HAP-1 (cell line): ENCODE measurements around the gene DPH3.

Source experiments
- DNase-seq, 2 experiments: peaks; one replicate each; pipeline ENCODE4 v3.0.0-alpha.2; 2016 to 2020; ENCODE audit warnings: low spot score in 2 of 2
- H3K27me3 ChIP-seq: fragments of 250-450 bp; sonication (Bioruptor Pico); 2 replicates; pipeline ENCODE4 v1.5.1; 2020; ENCODE audit warnings: low read depth, mild to moderate bottlenecking, moderate library complexity
- H3K36me3 ChIP-seq: fragments of 250-450 bp; sonication (Bioruptor Pico); replicated peaks from 2 replicates; pipeline ENCODE4 v1.5.1; 2020; ENCODE audit warnings: mild to moderate bottlenecking
- H3K4me1 ChIP-seq: fragments of 250-450 bp; sonication (Bioruptor Pico); 2 replicates; pipeline ENCODE4 v1.5.1; 2020; ENCODE audit warnings: mild to moderate bottlenecking
- H3K4me3 ChIP-seq: fragments of 250-450 bp; sonication (Bioruptor Pico); 2 replicates; pipeline ENCODE4 v1.5.1; 2020; ENCODE audit warnings: mild to moderate bottlenecking, moderate library complexity
- H3K9me3 ChIP-seq: fragments of 250-450 bp; sonication (Bioruptor Pico); 2 replicates; pipeline ENCODE4 v1.5.1; 2020; ENCODE audit warnings: mild to moderate bottlenecking, moderate library complexity
- in situ Hi-C: fragments of 300-500 bp; cut with MboI; formaldehyde crosslinking; loops from 3 replicates; pipeline ENCODE4 v1.14.3; 2020; ENCODE audit warnings: low sequenced_read_pairs, inconsistent platforms, mixed read lengths

The DPH3 gene

GRCh38 chr3:16258177-16258576 is 6.6 kb downstream of the DPH3 start:
- in situ Hi-C loops, result no loop called here
- H3K4me3 ChIP-seq, result no peak overlapping the region
- no peaks in the 10 kb centered on the region for H3K9me3 ChIP-seq
- DNase-seq, result no peak
- H3K4me1 ChIP-seq, result no peaks in the 10 kb centered on the region
- H3K27me3 ChIP-seq, result no peaks in the 10 kb centered on the region
- H3K36me3 ChIP-seq, result peaks cover 14% of the 10 kb centered on the region

GRCh38 chr3:16257309-16257708 is 7.4 kb downstream of the DPH3 start:
- no peaks in the 10 kb centered on the region for H3K4me1 ChIP-seq
- H3K36me3 ChIP-seq, result peaks cover 14% of the 10 kb centered on the region
- H3K4me3 ChIP-seq, result no peak overlapping the region
- DNase-seq, result no peak
- no peaks in the 10 kb centered on the region for H3K27me3 ChIP-seq
- in situ Hi-C loops, result no loop called here
- no peaks in the 10 kb centered on the region for H3K9me3 ChIP-seq

- no peaks in the 10 kb centered on the region for H3K27me3 ChIP-seq
- in situ Hi-C loops, result no loop called here
- no peak overlapping the region for H3K4me3 ChIP-seq
- H3K9me3 ChIP-seq, result no peaks in the 10 kb centered on the region
- DNase-seq, result no peak
- H3K4me1 ChIP-seq, result no peaks in the 10 kb centered on the region
- peaks cover 12% of the 10 kb centered on the region for H3K36me3 ChIP-seq
Observed at GRCh38 chr3:16255726-16256125, 9.0 kb downstream of the DPH3 start.

DNA sequence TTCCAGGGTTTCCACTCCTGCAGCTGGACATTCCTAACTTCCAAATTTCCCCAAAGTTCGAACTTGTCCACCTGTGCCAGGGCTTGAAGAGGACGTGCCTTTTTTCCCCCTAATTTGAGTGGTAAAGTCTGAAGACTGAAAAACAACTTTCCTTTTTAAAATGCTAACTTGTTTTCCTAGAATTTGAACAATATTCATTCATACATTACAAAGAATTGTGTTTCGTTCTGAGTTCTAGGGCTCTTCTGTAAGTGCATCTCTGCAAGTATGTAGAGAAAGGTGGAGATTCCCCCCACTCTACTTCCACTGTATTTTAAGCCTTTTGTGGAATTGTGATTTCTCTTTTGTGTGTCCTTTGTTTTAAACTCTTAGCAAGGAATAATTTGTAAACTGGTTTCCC is 9.4 kb downstream of the DPH3 start:
- Histone ChIP-seq H3K27me3 (no peaks in the 10 kb centered on the region), H3K9me3 (no peaks in the 10 kb centered on the region), H3K36me3 (peaks cover 8% of the 10 kb centered on the region), H3K4me3 (no peak overlapping the region), H3K4me1 (no peaks in the 10 kb centered on the region)
- no peak for DNase-seq
- in situ Hi-C loops, result no loop called here

- Histone ChIP-seq H3K9me3 (no peaks in the 10 kb centered on the region), H3K4me1 (no peaks in the 10 kb centered on the region), H3K27me3 (no peaks in the 10 kb centered on the region), H3K36me3 (peaks cover 4% of the 10 kb centered on the region), H3K4me3 (no peak overlapping the region)
- DNase-seq, result no peak
- in situ Hi-C loops, result no loop called here
Observed at GRCh38 chr3:16254916-16255315, 9.8 kb downstream of the DPH3 start.

DNA sequence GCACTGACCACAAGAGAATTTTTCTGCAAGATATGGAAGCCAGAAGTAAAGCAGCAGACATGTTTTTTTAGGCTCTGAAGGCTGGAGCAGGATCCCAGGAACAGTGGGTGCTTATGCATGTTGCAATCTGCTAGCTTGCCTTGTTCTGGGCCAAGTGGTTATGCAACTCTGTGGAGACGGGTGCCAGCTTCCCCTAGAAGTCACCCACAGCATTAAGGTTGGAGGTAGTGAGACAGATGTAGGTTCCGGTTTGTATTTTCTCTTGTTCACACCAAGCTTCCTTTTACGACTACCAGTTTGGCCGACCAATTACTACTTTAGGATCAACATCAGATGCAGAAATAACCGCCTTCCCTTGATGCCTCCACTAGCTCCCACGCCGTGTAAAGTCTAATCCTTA is 11.1 kb downstream of the DPH3 start:
- H3K4me3 ChIP-seq, result no peak overlapping the region

DNA sequence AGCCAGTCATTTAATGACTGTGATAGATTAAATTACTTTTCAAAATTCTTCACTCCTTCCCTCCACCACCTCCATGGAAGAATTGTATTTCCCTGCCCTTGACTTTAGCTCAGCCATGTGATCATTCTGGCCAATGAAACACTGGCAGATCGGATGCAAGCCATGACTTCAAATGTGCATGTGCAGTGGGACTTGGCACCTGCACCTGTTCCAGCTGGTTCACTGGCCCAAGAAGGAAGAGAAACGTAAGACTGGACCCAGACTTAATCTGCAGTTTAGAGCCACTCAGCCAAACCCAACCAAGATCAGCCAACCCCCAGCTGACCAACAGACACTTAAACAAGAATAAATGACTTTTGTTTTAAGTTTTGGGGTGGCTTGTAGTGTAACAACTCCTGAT is 11.8 kb downstream of the DPH3 start:
- H3K36me3 ChIP-seq, result no peaks in the 10 kb centered on the region
- in situ Hi-C loops, result no loop called here
- 0 out of 2 replicates have a peak, but pooled peaks cover 2% of the 10 kb centered on the region for H3K27me3 ChIP-seq
- H3K9me3 ChIP-seq, result no peaks in the 10 kb centered on the region
- no peak overlapping the region for H3K4me3 ChIP-seq
- H3K4me1 ChIP-seq, result no peaks in the 10 kb centered on the region
- DNase-seq, result no peak

More for the DNA sequence above, 11.1 kb downstream of the DPH3 start:
- in situ Hi-C loops, result no loop called here
- H3K27me3 ChIP-seq, result 0 out of 2 replicates have a peak, but pooled peaks cover 2% of the 10 kb centered on the region
- no peak for DNase-seq
- H3K36me3 ChIP-seq, result no peaks in the 10 kb centered on the region
- H3K4me1 ChIP-seq, result no peaks in the 10 kb centered on the region
- no peaks in the 10 kb centered on the region for H3K9me3 ChIP-seq

- Histone ChIP-seq H3K4me3 (no peak overlapping the region), H3K9me3 (no peaks in the 10 kb centered on the region), H3K4me1 (no peaks in the 10 kb centered on the region), H3K36me3 (no peaks in the 10 kb centered on the region), H3K27me3 (0 out of 2 replicates have a peak, but pooled peaks cover 2% of the 10 kb centered on the region)
- in situ Hi-C loops, result no loop called here
- DNase-seq, result no peak
Observed at GRCh38 chr3:16252243-16252978, 12.3 kb downstream of the DPH3 start.

DNA sequence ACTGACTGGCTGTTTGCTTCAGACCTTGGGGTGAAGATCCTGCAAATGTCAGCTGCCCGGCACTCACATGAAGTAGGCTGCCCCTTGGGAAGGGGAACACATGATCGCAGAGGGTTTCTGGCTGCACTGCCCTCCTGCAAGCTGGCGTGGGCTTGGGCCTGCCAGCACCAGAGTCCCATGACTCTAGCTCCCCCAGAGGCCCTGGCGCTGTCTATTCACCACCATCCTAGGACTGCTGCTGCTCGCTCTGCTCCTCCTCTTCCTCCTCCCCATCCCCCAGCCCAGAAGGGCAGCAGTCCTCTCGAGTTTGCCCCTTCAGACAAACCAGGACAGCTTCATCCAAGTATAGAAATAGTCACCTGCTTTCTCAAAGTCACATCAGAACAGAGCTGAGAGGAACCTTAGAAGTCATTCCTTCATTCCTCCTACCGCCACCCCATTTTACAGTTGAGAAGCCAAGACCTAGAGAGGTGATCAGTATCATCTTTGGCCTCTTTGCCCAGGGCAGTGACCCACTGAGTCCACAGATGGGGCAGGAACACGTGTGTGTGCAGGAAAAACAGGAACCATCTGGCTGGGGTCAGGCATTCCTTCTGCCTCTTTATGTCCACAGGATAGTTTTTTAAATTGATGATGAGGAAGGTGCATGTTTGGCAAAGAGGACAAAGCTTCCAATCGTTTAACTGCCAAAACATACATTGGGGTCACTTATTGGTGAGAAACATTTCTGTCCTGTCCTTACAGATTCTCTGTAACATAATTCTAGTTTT is 13.2 kb downstream of the DPH3 start:
- in situ Hi-C loops, result no loop called here
- Histone ChIP-seq H3K9me3 (no peaks in the 10 kb centered on the region), H3K4me3 (no peak overlapping the region), H3K36me3 (no peaks in the 10 kb centered on the region), H3K27me3 (0 out of 2 replicates have a peak, but pooled peaks cover 2% of the 10 kb centered on the region), H3K4me1 (no peaks in the 10 kb centered on the region)
- no peak for DNase-seq

DNA sequence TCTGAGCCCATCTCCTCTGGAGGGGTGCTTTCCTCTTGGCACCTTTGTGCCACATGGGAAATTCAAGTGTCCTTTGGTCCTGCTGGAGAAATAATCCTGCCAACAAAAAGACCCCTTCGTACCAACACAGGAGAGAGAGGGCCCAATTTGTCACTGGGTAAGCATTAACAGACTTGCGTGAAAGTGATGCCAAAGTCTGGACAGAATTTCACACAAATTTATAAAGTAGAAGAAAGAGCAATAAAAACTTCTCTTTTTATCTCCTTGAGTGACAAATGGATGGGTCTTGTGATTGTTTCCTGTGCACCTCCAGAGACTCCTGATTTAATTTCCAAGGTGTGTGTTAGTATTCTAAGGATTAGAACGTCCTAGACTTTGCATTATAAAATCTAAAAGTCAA is 14.9 kb downstream of the DPH3 start:
- Histone ChIP-seq H3K36me3 (no peaks in the 10 kb centered on the region), H3K9me3 (no peaks in the 10 kb centered on the region), H3K4me3 (no peak overlapping the region), H3K27me3 (0 out of 2 replicates have a peak, but pooled peaks cover 2% of the 10 kb centered on the region), H3K4me1 (no peaks in the 10 kb centered on the region)
- in situ Hi-C loops, result loop anchor here (10.0 kb wide), 1 partner anchor 195 kb away; no protein-coding TSS in a partner anchor
- DNase-seq, result no peak

- Histone ChIP-seq H3K27me3 (0 out of 2 replicates have a peak, but pooled peaks cover 2% of the 10 kb centered on the region), H3K4me1 (no peaks in the 10 kb centered on the region), H3K36me3 (no peaks in the 10 kb centered on the region), H3K9me3 (no peaks in the 10 kb centered on the region), H3K4me3 (no peak overlapping the region)
- peak in 1 of 2 experiments; percentile 59 for DNase-seq
- in situ Hi-C loops, result loop anchor here (10.0 kb wide), 1 partner anchor 195 kb away; no protein-coding TSS in a partner anchor
Observed at GRCh38 chr3:16249336-16249735, 15.4 kb downstream of the DPH3 start.

GRCh38 chr3:16248556-16248955 is 16.2 kb downstream of the DPH3 start:
- no peaks in the 10 kb centered on the region for H3K36me3 ChIP-seq
- in situ Hi-C loops, result loop anchor here (10.0 kb wide), 1 partner anchor 194 kb away; no protein-coding TSS in a partner anchor
- H3K4me3 ChIP-seq, result no peak overlapping the region

DNA sequence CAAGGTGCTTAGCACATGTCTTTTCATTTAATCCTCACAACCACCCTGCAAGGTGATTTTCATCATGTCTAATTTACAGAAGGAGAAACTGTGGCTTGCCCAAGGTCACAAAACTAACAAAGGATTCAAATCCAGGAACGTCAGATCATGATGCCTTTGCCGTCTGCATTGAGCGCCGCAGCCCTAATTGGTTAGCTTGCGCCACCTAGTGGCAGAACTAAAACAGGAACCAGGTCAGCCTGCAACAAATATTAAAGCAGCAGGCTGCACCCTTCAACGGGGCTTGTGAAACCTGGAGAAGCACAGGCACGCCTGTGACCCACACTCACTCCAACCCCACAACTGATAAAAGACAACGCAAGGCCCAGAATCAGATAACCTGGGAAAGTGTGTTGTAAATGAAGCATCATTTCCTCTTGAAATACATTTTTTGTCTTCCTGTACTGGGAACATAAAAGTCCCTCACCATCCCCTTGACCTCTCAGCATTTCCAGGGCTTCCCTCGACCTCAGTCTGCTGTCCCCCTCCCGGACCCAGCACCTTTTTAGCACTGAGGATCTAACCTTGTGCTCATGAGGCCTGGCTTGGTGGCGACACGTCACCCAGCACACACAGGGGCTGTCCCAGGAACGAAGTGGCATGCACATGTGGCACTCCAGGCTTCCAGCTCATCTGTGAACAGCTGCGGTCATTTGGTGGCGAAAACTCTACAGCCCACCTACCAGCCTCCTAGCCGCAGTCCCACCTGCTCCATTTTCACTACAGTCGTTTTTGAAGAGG is 17.3 kb downstream of the DPH3 start:
- H3K36me3 ChIP-seq, result no peaks in the 10 kb centered on the region
- DNase-seq, result peak; percentile 71 to 86
- H3K4me3 ChIP-seq, result no peak overlapping the region
- 0 out of 2 replicates have a peak, but pooled peaks cover 2% of the 10 kb centered on the region for H3K27me3 ChIP-seq
- H3K4me1 ChIP-seq, result no peaks in the 10 kb centered on the region
- no peaks in the 10 kb centered on the region for H3K9me3 ChIP-seq
- in situ Hi-C loops, result loop anchor here (10.0 kb wide), 1 partner anchor 193 kb away; no protein-coding TSS in a partner anchor

More at GRCh38 chr3:16248556-16248955, 16.2 kb downstream of the DPH3 start:
- Histone ChIP-seq H3K9me3 (no peaks in the 10 kb centered on the region), H3K4me1 (no peaks in the 10 kb centered on the region), H3K27me3 (0 out of 2 replicates have a peak, but pooled peaks cover 2% of the 10 kb centered on the region)
- DNase-seq, result no peak
